ENCODE results near the gene KCND3.

Gene KCND3

GRCh38 chr1:111882986-111883560, 106.4 kb downstream of the KCND3 start:
- DNase-seq (ENCODE audit: low read depth), result peak; percentile 63

GRCh38 chr1:111882559-111882958, 106.9 kb downstream of the KCND3 start:
- DNase-seq (ENCODE audit: low read depth), result no peak

- no peak for DNase-seq (ENCODE audit: low read depth)
These were observed 108.3 kb downstream of the KCND3 start for GRCh38 chr1:111880881-111881837.

GRCh38 chr1:111879081-111879480, 110.4 kb downstream of the KCND3 start:
- DNase-seq (ENCODE audit: low read depth), result no peak

- no peak for DNase-seq (ENCODE audit: low read depth)
These were observed 110.8 kb downstream of the KCND3 start for GRCh38 chr1:111878649-111879048.

- no peak for DNase-seq (ENCODE audit: low read depth)
These were observed 111.4 kb downstream of the KCND3 start for GRCh38 chr1:111878091-111878490.

GRCh38 chr1:111876631-111877030, 112.8 kb downstream of the KCND3 start:
- DNase-seq (ENCODE audit: low read depth), result no peak

- DNase-seq (ENCODE audit: low read depth), result no peak
These were observed 113.8 kb downstream of the KCND3 start for GRCh38 chr1:111875640-111876039.

GRCh38 chr1:111873460-111874030, 115.9 kb downstream of the KCND3 start:
- DNase-seq (ENCODE audit: low read depth), result no peak

- DNase-seq (ENCODE audit: low read depth), result no peak
These were observed 119.3 kb downstream of the KCND3 start for GRCh38 chr1:111870181-111870580.

GRCh38 chr1:111867868-111868440, 121.5 kb downstream of the KCND3 start:
- no peak for DNase-seq (ENCODE audit: low read depth)

- DNase-seq (ENCODE audit: low read depth), result no peak
These were observed 124.6 kb downstream of the KCND3 start for GRCh38 chr1:111864862-111865261.

- DNase-seq (ENCODE audit: low read depth), result no peak
These were observed 126.1 kb downstream of the KCND3 start for GRCh38 chr1:111863401-111863800.

- no peak for DNase-seq (ENCODE audit: low read depth)
These were observed 126.9 kb downstream of the KCND3 start for GRCh38 chr1:111862599-111862998.

GRCh38 chr1:111861523-111861922, 127.9 kb downstream of the KCND3 start:
- DNase-seq (ENCODE audit: low read depth), result no peak

GRCh38 chr1:111857194-111857651, 132.2 kb downstream of the KCND3 start:
- no peak for DNase-seq (ENCODE audit: low read depth)

GRCh38 chr1:111856411-111857185, 132.9 kb downstream of the KCND3 start:
- no peak for DNase-seq (ENCODE audit: low read depth)

GRCh38 chr1:111855260-111855659, 134.2 kb downstream of the KCND3 start:
- DNase-seq (ENCODE audit: low read depth), result no peak

GRCh38 chr1:111852261-111852721, 137.2 kb downstream of the KCND3 start:
- DNase-seq (ENCODE audit: low read depth), result no peak

GRCh38 chr1:111851552-111851951, 137.9 kb downstream of the KCND3 start:
- no peak for DNase-seq (ENCODE audit: low read depth)

GRCh38 chr1:111850109-111850508, 139.4 kb downstream of the KCND3 start:
- no peak for DNase-seq (ENCODE audit: low read depth)
